GM12891 (cell line): ENCODE results near the gene GJD3.

Experiments used
- POLR2A ChIP-seq: IDR thresholded peaks from 2 replicates; pipeline ENCODE4 v1.6.1; 2011; ENCODE audit warnings: low read depth, low read length, control low read depth
- POLR2AphosphoS5 ChIP-seq: IDR thresholded peaks from 2 replicates; pipeline ENCODE4 v1.6.1; 2011; ENCODE audit warnings: low read depth, low read length, control low read depth
- SPI1 ChIP-seq: IDR thresholded peaks from 2 replicates; pipeline ENCODE4 v1.6.1; 2011; ENCODE audit warnings: low read depth, low read length, control low read depth

DNA sequence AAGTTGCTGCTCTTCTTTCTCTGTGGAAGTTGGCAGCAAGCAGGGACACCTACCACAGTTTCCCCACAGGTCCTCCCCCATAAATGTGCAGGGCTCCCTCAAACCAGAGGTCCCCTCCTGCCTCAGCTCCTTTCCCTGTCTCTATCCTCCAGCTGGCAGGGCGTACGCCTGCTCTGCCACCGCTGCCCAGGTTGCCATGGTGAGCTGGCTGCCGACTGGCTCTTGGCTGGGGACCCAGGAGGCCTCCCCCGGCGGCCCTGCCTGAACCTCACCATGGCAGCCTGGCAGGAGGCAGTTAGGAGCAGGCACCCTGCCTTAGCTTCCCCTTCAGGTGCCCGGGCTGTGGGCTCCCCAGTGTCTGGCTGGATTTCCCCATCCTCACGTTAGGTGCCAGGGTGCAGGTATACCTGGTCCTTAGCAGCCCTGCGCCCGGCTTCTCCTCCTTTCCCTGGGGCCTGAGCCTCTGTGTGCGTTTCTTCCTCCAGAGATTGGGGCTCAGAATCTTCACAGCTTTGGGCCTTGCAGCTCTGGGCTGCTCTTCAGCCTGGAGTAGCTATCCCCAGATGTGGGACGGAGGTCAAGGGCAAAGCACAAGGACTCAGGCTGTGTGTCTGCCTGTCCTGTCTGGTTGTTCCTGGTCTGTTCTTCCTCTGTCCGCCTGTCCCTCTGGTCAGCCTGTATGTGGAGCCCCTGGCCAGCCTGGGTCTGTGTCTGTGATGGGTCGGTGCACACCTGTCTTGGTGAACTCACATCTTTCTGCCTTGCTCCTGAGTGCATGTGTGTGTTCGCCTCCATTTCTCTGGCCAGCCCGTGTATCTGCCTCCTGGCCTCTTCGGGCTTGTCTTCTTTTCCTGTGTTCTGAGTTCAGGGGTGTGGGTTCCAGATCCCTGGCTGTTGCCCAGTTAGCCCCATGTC lies 15.7 kb downstream of the GJD3 start:
- TF ChIP-seq POLR2A (no peak), SPI1 (no peak), POLR2AphosphoS5 (no peak)
